ENCODE measurements around the gene PRSS48.
"Not testable (repeated sequence)": the region's sequence is repeated elsewhere in the genome, so short reads cannot be mapped to it uniquely, and the experiment has no call there.

Gene PRSS48

GRCh38 chr4:151318307-151319006 is 41.5 kb downstream of the PRSS48 start:
- DNase-seq (ENCODE audit: low spot score), result no peak

- DNase-seq (ENCODE audit: low spot score), result no peak
These were observed 42.5 kb downstream of the PRSS48 start for GRCh38 chr4:151319490-151319889.

- no peak for DNase-seq (ENCODE audit: low spot score)
These were observed 44.6 kb downstream of the PRSS48 start for GRCh38 chr4:151321586-151321985.

- DNase-seq (ENCODE audit: low spot score), result not testable (repeated sequence)
These were observed 45.2 kb downstream of the PRSS48 start for GRCh38 chr4:151322161-151322560.

- no peak for DNase-seq (ENCODE audit: low spot score)
These were observed 45.6 kb downstream of the PRSS48 start for GRCh38 chr4:151322570-151322969.

GRCh38 chr4:151323667-151324066 is 46.7 kb downstream of the PRSS48 start:
- no peak for DNase-seq (ENCODE audit: low spot score)

GRCh38 chr4:151324124-151324751 is 47.3 kb downstream of the PRSS48 start:
- peak; percentile 24 for DNase-seq (ENCODE audit: low spot score)

- DNase-seq (ENCODE audit: low spot score), result peak; percentile 59
These were observed 47.8 kb downstream of the PRSS48 start for GRCh38 chr4:151324752-151325110.

- peak; percentile 80 for DNase-seq (ENCODE audit: low spot score)
These were observed 48.4 kb downstream of the PRSS48 start, which contains the start of gene SH3D19 for GRCh38 chr4:151325111-151325948. Gene SH3D19, minus strand, starts transcription at chr4:151325605. Its CDS starts 253 bp downstream, at chr4:151325352.

- no peak for DNase-seq (ENCODE audit: low spot score)
These were observed 48.9 kb downstream of the PRSS48 start for GRCh38 chr4:151325949-151326246.

GRCh38 chr4:151329217-151330007 is 52.5 kb downstream of the PRSS48 start:
- no peak for DNase-seq (ENCODE audit: low spot score)

- DNase-seq (ENCODE audit: low spot score), result no peak
These were observed 54.5 kb downstream of the PRSS48 start for GRCh38 chr4:151331276-151332042.

GRCh38 chr4:151339467-151339866 is 62.5 kb downstream of the PRSS48 start:
- DNase-seq (ENCODE audit: low spot score), result no peak

- no peak for DNase-seq (ENCODE audit: low spot score)
These were observed 63.9 kb downstream of the PRSS48 start for GRCh38 chr4:151340751-151341385.

Data from HuH-7 (cell line).